ENCODE measurements around the gene CHAD. TPM values are rescaled to one million over a fixed set of nuclear protein-coding genes. Genes with fewer than 3 reads are reported as not detected.
A peak's percentile ranks its signal among the peaks of the same experiment; 100 is the strongest.
"Not testable (repeated sequence)": the region's sequence is repeated elsewhere in the genome, so short reads cannot be mapped to it uniquely, and the experiment has no call there.

Gene CHAD
- polyA plus RNA-seq, 1 experiment = not detected

DNA sequence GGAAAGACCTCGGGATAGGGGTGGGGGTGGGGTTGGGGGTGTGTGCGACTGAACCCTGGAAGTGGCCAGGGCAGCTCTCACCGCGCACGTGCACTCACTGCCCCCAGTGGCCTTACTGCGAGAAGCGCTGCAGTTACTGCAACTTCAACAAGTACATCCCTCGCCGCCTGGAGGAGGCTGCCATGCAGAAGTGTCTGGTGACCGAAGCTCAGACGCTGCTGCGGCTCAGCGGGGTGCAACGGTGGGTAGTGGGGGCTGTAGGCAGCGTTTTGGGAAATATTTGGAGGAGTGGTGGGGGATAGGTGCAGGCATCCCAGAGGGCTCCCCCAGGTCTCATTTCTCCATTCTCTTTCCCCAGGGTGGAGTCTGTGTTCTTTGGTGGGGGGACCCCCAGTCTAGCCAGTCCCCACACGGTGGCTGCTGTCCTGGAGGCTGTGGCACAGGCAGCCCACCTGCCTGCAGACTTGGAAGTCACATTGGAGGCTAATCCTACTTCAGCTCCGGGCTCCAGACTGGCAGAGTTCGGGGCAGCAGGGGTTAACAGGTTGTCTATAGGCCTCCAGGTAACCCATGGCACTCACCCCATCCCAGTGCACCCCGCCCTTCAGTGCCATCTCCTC is 11.0 kb upstream of the CHAD start:
- Histone ChIP-seq H3K9me3 (ENCODE audit: control insufficient read depth, insufficient read depth, low read length) (no peaks in the 10 kb centered on the region; the same call in 1 of the 2 replicates), H3K27ac (ENCODE audit: low read depth, low read length) (peak overlapping the region; percentile 73), H3K4me3 (ENCODE audit: low read depth, low read length) (peak overlapping the region; percentile 88), H3K27me3 (ENCODE audit: control insufficient read depth, insufficient read depth, low read length) (no peaks in the 10 kb centered on the region)
- peak; percentile 56 for DNase-seq (ENCODE audit: low read depth, low spot score)
- ChIA-PET POLR2A (interaction anchor here (0.9 to 1.0 kb wide), 2 partner anchors 21 to 82 kb away, joined by 3 to 5 read pairs; partner anchors contain the start of gene LRRC59), CTCF (interaction anchor here (0.7 to 2.4 kb wide), 16 partner anchors 8 to 238 kb away, joined by 3 to 28 read pairs (median 4); partner anchors contain the start of genes CHAD and LRRC59)
- TF ChIP-seq, protein P1, sequence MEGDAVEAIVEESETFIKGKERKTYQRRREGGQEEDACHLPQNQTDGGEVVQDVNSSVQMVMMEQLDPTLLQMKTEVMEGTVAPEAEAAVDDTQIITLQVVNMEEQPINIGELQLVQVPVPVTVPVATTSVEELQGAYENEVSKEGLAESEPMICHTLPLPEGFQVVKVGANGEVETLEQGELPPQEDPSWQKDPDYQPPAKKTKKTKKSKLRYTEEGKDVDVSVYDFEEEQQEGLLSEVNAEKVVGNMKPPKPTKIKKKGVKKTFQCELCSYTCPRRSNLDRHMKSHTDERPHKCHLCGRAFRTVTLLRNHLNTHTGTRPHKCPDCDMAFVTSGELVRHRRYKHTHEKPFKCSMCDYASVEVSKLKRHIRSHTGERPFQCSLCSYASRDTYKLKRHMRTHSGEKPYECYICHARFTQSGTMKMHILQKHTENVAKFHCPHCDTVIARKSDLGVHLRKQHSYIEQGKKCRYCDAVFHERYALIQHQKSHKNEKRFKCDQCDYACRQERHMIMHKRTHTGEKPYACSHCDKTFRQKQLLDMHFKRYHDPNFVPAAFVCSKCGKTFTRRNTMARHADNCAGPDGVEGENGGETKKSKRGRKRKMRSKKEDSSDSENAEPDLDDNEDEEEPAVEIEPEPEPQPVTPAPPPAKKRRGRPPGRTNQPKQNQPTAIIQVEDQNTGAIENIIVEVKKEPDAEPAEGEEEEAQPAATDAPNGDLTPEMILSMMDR (IDR thresholded peaks at IDR 0.05; ENCODE audit: low read depth, low read length) = peak; percentile 60

DNA sequence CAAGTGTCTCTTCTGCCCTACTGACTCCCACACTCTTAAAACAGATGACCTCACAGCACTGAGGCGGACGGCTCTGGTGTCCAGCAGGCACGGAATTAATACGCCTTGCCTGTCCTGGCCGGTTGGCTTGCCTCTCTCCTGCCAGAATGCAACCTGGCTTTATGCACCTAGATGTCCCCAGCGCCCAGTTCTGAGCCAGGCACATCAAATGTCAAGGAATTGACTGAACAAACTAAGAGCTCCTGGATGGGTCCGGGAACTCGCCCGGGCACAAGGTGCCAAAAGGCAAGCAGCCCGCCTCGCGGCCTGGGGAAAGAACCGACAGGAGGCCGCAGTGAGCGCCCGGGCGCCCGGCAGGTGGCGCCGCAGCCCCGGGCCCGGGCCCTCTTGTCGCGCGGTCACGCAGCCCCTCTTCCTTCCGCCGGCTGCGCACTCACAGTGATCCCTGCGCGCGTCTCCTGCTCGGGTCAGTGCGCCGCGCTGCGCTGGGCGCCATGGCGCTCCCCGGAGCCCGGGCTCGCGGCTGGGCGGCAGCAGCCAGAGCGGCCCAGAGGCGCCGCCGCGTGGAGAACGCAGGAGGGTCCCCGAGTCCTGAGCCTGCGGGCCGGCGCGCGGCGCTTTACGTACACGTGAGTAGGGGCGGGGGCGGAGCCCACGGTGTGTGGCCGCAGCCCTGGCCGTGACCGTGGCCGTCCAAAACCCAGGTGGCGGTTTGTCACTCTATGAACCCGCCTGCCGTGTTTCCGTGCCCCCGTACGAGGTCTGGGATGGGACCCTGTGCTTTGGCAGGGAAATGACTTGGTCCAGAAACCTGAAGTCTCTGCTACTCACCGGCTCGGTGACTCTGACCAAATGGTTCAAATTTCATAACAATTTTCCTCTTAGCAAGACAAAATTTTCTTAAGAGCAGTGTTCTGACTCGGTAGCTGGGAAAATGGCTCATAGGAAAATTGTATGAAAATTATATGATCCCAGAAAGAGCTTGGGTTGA is 10.0 kb upstream of the CHAD start, which contains the start of gene RSAD1:
RSAD1 (plus strand) TSS at position 470 of the 991 bp plus-strand sequence; CDS start at position 495, 25 bp downstream.
- TF ChIP-seq, protein P1 (IDR thresholded peaks at IDR 0.05; ENCODE audit: low read depth, low read length) = peak; percentile 66
- ChIA-PET CTCF (interaction anchor here (0.6 to 2.4 kb wide), 33 partner anchors 9 to 405 kb away, joined by 3 to 28 read pairs (median 4); partner anchors contain the start of genes CHAD and LRRC59), POLR2A (interaction anchor here (0.6 to 1.0 kb wide), 3 partner anchors 22 to 862 kb away, joined by 3 to 5 read pairs (median 3); partner anchors contain the start of gene LRRC59)
- no peaks in the 10 kb centered on the region for H3K27me3 ChIP-seq (ENCODE audit: control insufficient read depth, insufficient read depth, low read length)
- H3K9me3 ChIP-seq (ENCODE audit: control insufficient read depth, insufficient read depth, low read length) = no peaks in the 10 kb centered on the region; the same call in 1 of the 2 replicates
- peak within 1 kb of the TSS; percentile 88 for H3K4me3 ChIP-seq (ENCODE audit: low read depth, low read length)
- peak; percentile 48 for DNase-seq (ENCODE audit: low read depth, low spot score)
- peak within 1 kb of the TSS; percentile 73 for H3K27ac ChIP-seq (ENCODE audit: low read depth, low read length)

DNA sequence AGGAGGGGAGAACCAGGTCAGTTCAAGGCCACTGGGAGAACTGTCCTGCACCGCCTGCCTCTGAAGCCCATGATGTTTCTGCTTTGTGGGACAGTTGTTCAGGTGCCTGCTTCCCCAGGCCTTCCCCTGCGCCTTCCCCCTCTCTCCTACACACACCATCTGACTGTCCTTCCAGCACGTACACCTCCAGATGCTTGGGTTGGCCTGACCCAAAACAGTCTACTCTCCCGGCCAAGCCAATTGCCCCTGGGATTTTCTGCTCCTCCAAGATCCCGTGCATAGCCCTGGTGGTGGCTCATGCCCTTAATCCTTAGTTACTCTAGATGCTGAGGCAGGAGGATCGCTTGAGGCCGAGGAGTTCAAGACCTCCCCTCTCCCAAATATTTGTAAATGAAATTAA is 9.3 kb upstream of the CHAD start:
- H3K27me3 ChIP-seq (ENCODE audit: control insufficient read depth, insufficient read depth, low read length) = no peaks in the 10 kb centered on the region
- POLR2A ChIA-PET = interaction anchor here (0.6 kb wide), 1 partner anchor 861 kb away, joined by 3 read pairs; no protein-coding TSS in a partner anchor
- TF ChIP-seq, protein P1 (IDR thresholded peaks at IDR 0.05; ENCODE audit: low read depth, low read length) = no peak
- no peaks in the 10 kb centered on the region; the same call in 1 of the 2 replicates for H3K9me3 ChIP-seq (ENCODE audit: control insufficient read depth, insufficient read depth, low read length)
- peak overlapping the region; percentile 88 for H3K4me3 ChIP-seq (ENCODE audit: low read depth, low read length)
- no peak for DNase-seq (ENCODE audit: low read depth, low spot score)
- peak overlapping the region; percentile 61 for H3K27ac ChIP-seq (ENCODE audit: low read depth, low read length)
- CTCF ChIA-PET = interaction anchor here (0.6 to 2.4 kb wide), 21 partner anchors 10 to 405 kb away, joined by 3 to 28 read pairs (median 6); partner anchors contain the start of gene LRRC59

DNA sequence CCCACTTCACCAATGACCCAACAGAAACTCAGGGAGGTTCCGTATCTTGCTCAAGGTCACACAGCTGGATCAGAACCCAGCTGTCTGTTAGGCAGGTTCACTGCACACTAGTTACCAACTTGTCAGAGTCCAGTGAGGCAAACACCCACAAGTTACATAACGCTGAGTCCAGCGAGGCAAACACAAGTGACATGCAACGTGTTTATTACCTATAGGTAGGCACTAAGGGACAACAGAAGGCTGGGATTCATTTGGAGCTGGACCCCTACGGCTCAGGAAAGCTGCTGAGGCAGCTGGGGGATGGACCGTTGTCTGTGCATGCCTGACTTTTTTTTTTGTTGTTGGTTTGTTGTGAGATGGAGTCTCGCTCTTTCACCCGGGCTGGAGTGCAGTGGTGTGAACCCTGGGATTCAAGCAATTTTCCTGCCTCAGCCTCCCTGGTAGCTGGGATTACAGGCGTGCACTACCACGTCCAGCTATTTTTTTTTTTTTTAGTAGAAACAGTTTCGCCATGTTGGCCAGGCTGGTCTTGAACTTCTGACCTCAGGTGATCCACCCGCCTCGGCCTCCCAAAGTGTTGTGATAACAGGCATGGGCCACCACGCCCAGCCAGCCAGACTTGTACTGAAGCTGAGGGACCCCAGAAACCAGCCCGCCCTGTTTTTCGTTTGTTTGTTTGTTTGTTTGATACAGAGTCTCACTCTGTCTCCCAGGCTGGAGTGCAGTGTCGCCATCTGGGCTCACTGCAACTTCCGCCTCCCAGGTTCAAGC is 8.1 kb upstream of the CHAD start:
- ChIA-PET CTCF (interaction anchor here (1.2 kb wide), 1 partner anchor 114 kb away, joined by 5 read pairs; no protein-coding TSS in a partner anchor), POLR2A (interaction anchor here (0.6 to 0.7 kb wide), 2 partner anchors 79 to 296 kb away, joined by 3 read pairs; no protein-coding TSS in a partner anchor)
- H3K4me3 ChIP-seq (ENCODE audit: low read depth, low read length) = no peak overlapping the region
- DNase-seq (ENCODE audit: low read depth, low spot score) = no peak
- H3K27ac ChIP-seq (ENCODE audit: low read depth, low read length) = no peak overlapping the region
- H3K27me3 ChIP-seq (ENCODE audit: control insufficient read depth, insufficient read depth, low read length) = no peaks in the 10 kb centered on the region
- TF ChIP-seq, protein P1 (IDR thresholded peaks at IDR 0.05; ENCODE audit: low read depth, low read length) = no peak
- H3K9me3 ChIP-seq (ENCODE audit: control insufficient read depth, insufficient read depth, low read length) = no peaks in the 10 kb centered on the region; the same call in 1 of the 2 replicates

DNA sequence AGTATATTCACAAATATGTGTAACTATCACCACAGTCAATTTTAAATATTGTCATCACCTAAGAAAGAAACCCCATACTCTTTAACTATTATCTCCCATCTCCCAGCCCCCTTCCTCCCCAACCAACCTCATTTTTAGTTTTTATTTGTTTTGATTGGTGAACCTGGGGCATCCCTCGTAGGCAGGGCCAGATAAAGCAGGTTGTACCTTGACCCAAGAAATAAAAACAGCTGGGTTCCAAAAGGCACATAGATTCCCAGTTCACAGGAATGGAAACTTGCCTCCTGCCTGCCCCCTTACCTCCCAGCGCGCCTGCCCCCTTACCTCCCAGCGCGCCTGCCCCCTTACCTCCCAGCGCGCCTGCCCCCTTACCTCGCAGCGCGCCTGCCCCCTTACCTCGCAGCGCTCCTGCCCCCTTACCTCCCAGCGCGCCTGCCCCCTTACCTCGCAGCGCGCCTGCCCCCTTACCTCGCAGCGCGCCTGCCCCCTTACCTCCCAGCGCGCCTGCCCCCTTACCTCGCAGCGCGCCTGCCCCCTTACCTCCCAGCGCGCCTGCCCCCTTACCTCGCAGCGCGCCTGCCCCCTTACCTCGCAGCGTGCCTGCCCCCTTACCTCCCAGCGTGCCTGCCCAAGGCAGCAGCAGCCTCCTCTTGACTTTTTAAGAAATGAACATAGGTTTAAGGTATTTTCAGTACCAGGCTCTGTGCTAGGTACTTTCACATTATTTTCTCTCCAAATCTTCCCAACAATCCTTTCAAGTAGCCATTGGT is 7.3 kb upstream of the CHAD start:
- not testable (repeated sequence) for H3K27ac ChIP-seq (ENCODE audit: low read depth, low read length); DNase-seq (ENCODE audit: low read depth, low spot score); H3K4me3 ChIP-seq (ENCODE audit: low read depth, low read length); H3K9me3 ChIP-seq (ENCODE audit: control insufficient read depth, insufficient read depth, low read length); H3K27me3 ChIP-seq (ENCODE audit: control insufficient read depth, insufficient read depth, low read length)
- ChIA-PET POLR2A (interaction anchor here (0.6 kb wide), 1 partner anchor 297 kb away, joined by 3 read pairs; no protein-coding TSS in a partner anchor), CTCF (interaction anchor here (1.8 kb wide), 1 partner anchor 79 kb away, joined by 8 read pairs; the partner anchor contains the start of gene LRRC59)

All from AG04450 (cell line).